ENCODE data around the gene ACADSB. TPM values are rescaled to one million over a fixed set of nuclear protein-coding genes. Genes with fewer than 3 reads are reported as not detected.

ACADSB gene
- total and polyA plus RNA-seq, 2 experiments from 2014 or later: 3.7 to 6.5 TPM

DNA sequence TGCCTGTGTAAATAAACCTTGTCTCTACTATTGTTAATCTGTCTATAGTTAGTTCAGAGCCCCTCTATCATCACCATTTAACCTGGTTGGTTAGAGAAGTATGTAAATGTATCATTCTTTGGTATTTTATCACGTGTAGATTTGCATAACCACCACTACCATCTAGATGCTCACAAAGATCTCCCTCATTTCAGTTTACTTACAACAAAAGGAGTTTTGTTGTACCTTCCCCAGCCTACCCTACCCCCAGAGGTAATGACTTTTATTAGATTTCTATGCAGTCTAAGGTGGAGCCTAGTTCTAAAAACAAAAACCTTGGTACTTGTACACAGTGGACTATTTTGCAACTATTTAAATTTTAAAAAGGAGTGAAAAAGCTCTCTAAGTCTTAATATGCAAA is 17.5 kb downstream of the ACADSB start:
- no peak overlapping the region for H3K27ac Mint-ChIP-seq
- Histone ChIP-seq H2AFZ (no peak overlapping the region), H3K4me3 (no peak overlapping the region), H3K9me2 (ENCODE audit: insufficient read depth) (0 out of 2 replicates have a peak, but pooled peaks cover 3% of the 10 kb centered on the region), H3K4me1 (ENCODE audit: insufficient read depth) (peaks cover 21% of the 10 kb centered on the region), H3K79me2 (replicated peaks; ENCODE audit: insufficient read depth) (no peaks in the 10 kb centered on the region), H3K4me2 (no peak overlapping the region), H3K27me3 (ENCODE audit: insufficient read depth) (peaks cover 12% of the 10 kb centered on the region), H3F3A (replicated peaks; ENCODE audit: low read depth) (no peaks in the 10 kb centered on the region), H3K27ac (ENCODE audit: low read depth) (no peak overlapping the region), H3K36me3 (ENCODE audit: insufficient read depth) (no peaks in the 10 kb centered on the region), H4K20me1 (replicated peaks; ENCODE audit: insufficient read depth) (no peaks in the 10 kb centered on the region)
- TF ChIP-seq ZNF114 (CRISPR knock-in tag; IDR thresholded peaks at IDR 0.05): no peak
- no peak for TF ChIP-seq JUNB (IDR thresholded peaks at IDR 0.05; ENCODE audit: unreplicated experiment)
- no peak for TF ChIP-seq EZH2phosphoT487 (IDR thresholded peaks at IDR 0.05; ENCODE audit: unreplicated experiment)
- TF ChIP-seq CREB1 (CRISPR knock-in tag; IDR thresholded peaks at IDR 0.05; ENCODE audit: low read depth): no peak
- TF ChIP-seq, protein P1, sequence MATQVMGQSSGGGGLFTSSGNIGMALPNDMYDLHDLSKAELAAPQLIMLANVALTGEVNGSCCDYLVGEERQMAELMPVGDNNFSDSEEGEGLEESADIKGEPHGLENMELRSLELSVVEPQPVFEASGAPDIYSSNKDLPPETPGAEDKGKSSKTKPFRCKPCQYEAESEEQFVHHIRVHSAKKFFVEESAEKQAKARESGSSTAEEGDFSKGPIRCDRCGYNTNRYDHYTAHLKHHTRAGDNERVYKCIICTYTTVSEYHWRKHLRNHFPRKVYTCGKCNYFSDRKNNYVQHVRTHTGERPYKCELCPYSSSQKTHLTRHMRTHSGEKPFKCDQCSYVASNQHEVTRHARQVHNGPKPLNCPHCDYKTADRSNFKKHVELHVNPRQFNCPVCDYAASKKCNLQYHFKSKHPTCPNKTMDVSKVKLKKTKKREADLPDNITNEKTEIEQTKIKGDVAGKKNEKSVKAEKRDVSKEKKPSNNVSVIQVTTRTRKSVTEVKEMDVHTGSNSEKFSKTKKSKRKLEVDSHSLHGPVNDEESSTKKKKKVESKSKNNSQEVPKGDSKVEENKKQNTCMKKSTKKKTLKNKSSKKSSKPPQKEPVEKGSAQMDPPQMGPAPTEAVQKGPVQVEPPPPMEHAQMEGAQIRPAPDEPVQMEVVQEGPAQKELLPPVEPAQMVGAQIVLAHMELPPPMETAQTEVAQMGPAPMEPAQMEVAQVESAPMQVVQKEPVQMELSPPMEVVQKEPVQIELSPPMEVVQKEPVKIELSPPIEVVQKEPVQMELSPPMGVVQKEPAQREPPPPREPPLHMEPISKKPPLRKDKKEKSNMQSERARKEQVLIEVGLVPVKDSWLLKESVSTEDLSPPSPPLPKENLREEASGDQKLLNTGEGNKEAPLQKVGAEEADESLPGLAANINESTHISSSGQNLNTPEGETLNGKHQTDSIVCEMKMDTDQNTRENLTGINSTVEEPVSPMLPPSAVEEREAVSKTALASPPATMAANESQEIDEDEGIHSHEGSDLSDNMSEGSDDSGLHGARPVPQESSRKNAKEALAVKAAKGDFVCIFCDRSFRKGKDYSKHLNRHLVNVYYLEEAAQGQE (IDR thresholded peaks at IDR 0.05; ENCODE audit: unreplicated experiment): no peak
- no peak for TF ChIP-seq EZH2 (IDR thresholded peaks at IDR 0.05; ENCODE audit: low read depth, unreplicated experiment)
- no peak for TF ChIP-seq POLR2AphosphoS5 (IDR thresholded peaks at IDR 0.05; ENCODE audit: low read depth)
- TF ChIP-seq NANOG (IDR thresholded peaks at IDR 0.05; ENCODE audit: borderline replicate concordance): no peak
- TF ChIP-seq, protein P2, sequence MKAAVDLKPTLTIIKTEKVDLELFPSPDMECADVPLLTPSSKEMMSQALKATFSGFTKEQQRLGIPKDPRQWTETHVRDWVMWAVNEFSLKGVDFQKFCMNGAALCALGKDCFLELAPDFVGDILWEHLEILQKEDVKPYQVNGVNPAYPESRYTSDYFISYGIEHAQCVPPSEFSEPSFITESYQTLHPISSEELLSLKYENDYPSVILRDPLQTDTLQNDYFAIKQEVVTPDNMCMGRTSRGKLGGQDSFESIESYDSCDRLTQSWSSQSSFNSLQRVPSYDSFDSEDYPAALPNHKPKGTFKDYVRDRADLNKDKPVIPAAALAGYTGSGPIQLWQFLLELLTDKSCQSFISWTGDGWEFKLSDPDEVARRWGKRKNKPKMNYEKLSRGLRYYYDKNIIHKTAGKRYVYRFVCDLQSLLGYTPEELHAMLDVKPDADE (IDR thresholded peaks at IDR 0.05): no peak
- TF ChIP-seq, protein P3, sequence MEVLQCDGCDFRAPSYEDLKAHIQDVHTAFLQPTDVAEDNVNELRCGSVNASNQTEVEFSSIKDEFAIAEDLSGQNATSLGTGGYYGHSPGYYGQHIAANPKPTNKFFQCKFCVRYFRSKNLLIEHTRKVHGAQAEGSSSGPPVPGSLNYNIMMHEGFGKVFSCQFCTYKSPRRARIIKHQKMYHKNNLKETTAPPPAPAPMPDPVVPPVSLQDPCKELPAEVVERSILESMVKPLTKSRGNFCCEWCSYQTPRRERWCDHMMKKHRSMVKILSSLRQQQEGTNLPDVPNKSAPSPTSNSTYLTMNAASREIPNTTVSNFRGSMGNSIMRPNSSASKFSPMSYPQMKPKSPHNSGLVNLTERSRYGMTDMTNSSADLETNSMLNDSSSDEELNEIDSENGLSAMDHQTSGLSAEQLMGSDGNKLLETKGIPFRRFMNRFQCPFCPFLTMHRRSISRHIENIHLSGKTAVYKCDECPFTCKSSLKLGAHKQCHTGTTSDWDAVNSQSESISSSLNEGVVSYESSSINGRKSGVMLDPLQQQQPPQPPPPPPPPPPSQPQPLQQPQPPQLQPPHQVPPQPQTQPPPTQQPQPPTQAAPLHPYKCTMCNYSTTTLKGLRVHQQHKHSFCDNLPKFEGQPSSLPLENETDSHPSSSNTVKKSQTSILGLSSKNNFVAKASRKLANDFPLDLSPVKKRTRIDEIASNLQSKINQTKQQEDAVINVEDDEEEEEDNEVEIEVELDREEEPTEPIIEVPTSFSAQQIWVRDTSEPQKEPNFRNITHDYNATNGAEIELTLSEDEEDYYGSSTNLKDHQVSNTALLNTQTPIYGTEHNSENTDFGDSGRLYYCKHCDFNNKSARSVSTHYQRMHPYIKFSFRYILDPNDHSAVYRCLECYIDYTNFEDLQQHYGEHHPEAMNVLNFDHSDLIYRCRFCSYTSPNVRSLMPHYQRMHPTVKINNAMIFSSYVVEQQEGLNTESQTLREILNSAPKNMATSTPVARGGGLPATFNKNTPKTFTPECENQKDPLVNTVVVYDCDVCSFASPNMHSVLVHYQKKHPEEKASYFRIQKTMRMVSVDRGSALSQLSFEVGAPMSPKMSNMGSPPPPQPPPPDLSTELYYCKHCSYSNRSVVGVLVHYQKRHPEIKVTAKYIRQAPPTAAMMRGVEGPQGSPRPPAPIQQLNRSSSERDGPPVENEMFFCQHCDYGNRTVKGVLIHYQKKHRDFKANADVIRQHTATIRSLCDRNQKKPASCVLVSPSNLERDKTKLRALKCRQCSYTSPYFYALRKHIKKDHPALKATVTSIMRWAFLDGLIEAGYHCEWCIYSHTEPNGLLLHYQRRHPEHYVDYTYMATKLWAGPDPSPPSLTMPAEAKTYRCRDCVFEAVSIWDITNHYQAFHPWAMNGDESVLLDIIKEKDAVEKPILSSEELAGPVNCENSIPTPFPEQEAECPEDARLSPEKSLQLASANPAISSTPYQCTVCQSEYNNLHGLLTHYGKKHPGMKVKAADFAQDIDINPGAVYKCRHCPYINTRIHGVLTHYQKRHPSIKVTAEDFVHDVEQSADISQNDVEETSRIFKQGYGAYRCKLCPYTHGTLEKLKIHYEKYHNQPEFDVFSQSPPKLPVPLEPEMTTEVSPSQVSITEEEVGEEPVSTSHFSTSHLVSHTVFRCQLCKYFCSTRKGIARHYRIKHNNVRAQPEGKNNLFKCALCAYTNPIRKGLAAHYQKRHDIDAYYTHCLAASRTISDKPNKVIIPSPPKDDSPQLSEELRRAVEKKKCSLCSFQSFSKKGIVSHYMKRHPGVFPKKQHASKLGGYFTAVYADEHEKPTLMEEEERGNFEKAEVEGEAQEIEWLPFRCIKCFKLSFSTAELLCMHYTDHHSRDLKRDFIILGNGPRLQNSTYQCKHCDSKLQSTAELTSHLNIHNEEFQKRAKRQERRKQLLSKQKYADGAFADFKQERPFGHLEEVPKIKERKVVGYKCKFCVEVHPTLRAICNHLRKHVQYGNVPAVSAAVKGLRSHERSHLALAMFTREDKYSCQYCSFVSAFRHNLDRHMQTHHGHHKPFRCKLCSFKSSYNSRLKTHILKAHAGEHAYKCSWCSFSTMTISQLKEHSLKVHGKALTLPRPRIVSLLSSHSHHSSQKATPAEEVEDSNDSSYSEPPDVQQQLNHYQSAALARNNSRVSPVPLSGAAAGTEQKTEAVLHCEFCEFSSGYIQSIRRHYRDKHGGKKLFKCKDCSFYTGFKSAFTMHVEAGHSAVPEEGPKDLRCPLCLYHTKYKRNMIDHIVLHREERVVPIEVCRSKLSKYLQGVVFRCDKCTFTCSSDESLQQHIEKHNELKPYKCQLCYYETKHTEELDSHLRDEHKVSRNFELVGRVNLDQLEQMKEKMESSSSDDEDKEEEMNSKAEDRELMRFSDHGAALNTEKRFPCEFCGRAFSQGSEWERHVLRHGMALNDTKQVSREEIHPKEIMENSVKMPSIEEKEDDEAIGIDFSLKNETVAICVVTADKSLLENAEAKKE (CRISPR knock-in tag; IDR thresholded peaks at IDR 0.05): no peak
- TF ChIP-seq STAT1 (IDR thresholded peaks at IDR 0.05; ENCODE audit: unreplicated experiment): no peak
- TF ChIP-seq ZNF331 (CRISPR knock-in tag; IDR thresholded peaks at IDR 0.05; ENCODE audit: low read depth): no peak
- TF ChIP-seq, protein P4, sequence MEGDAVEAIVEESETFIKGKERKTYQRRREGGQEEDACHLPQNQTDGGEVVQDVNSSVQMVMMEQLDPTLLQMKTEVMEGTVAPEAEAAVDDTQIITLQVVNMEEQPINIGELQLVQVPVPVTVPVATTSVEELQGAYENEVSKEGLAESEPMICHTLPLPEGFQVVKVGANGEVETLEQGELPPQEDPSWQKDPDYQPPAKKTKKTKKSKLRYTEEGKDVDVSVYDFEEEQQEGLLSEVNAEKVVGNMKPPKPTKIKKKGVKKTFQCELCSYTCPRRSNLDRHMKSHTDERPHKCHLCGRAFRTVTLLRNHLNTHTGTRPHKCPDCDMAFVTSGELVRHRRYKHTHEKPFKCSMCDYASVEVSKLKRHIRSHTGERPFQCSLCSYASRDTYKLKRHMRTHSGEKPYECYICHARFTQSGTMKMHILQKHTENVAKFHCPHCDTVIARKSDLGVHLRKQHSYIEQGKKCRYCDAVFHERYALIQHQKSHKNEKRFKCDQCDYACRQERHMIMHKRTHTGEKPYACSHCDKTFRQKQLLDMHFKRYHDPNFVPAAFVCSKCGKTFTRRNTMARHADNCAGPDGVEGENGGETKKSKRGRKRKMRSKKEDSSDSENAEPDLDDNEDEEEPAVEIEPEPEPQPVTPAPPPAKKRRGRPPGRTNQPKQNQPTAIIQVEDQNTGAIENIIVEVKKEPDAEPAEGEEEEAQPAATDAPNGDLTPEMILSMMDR (conservative IDR thresholded peaks at IDR 0.05; ENCODE audit: low read depth in 2 of 2): no peak
- no peaks in the 10 kb centered on the region for H3K9me3 Mint-ChIP-seq
- ATAC-seq: no peak
- H3K36me3 Mint-ChIP-seq (ENCODE audit: low read depth): no peaks in the 10 kb centered on the region
- peaks cover 7% of the 10 kb centered on the region for H3K27me3 Mint-ChIP-seq (ENCODE audit: insufficient read depth, low read depth, poor library complexity)
- no peak for DNase-seq (ENCODE audit: low spot score)
- H3K4me3 Mint-ChIP-seq: no peak overlapping the region
- H3K4me1 Mint-ChIP-seq: peaks cover 37% of the 10 kb centered on the region
